CD4-positive, alpha-beta T cell treated with Interleukin-12 subunit alpha and Interleukin-12 subunit beta, for 1 hour (primary cell): Measurements from ENCODE around the gene CLDN9.

Experiments
- DNase-seq: peaks from one replicate; pipeline ENCODE4 v3.0.0-alpha.2; 2020

Gene CLDN9

DNA sequence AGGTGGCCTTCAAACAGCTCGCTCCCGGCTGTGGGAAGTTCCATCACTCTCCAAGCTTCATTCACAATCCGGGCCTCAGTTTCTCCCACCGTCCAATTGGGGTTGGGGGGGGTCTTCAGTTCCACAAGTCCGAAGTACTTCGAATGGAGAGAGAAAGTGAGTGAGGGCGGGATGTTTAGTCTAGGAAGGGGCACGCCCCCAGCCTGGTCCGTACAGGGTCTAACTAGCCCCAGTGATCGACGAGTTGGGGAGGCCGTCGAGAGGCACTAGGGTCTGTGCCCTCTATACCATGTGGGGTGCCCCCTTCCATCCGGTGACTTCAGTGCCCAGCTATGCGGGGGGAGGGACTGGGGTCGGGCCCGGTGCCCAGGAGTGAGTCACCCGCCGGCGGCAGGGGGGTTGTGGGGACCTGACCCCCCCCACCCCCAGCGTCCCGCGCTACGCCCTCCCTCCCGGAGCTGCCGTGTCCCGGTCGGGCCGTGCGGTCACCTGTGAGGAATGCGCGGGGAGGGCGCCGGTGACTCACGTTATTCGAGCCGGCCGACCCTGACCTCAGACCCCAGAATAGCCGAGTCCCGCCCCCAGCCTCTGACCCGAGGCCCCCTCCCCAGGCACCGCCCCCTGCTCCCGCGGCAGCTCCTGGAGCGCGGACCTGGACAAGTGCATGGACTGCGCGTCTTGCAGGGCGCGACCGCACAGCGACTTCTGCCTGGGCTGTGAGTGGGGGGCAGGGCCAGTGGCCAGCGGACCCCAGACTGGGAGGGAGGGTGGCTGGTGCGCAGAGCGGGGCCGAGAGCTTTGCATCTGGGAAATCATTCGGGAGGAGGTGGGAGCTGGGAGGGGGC lies 8.1 kb downstream of the CLDN9 start:
- peak; percentile 74 for DNase-seq

GRCh38 chr16:3021449-3022207 lies 8.9 kb downstream of the CLDN9 start:
- DNase-seq = peak; percentile 66

DNA sequence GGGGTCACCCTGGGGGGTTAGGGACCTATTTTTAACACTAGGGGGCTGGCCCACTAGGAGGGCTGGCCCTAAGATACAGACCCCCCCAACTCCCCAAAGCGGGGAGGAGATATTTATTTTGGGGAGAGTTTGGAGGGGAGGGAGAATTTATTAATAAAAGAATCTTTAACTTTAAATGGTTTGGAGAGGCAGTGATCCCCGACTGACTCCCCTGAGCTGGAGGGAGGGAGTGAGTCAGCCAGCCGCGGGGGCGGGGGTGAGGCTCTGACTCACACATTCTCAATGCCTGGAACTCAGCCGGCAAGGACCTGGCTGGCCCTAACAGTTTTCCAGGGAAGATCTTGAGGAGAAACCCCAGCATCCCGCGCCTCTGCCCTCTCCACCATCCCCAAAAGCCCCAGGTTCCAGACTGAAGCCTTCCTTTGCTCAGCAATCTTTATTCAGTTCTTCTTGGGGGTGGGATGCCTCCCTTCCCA lies 9.5 kb downstream of the CLDN9 start:
- DNase-seq = peak; percentile 71

GRCh38 chr16:3022684-3023414 lies 10.1 kb downstream of the CLDN9 start:
- DNase-seq = no peak

GRCh38 chr16:3023415-3023668 lies 10.6 kb downstream of the CLDN9 start:
- DNase-seq = no peak

- DNase-seq = peak; percentile 96
Observed at GRCh38 chr16:3023669-3024478, 11.2 kb downstream of the CLDN9 start, which contains the start of the genes HCFC1R1 and THOC6. Gene HCFC1R1, minus strand, starts transcription at chr16:3023942. Its CDS starts 1 bp downstream, at chr16:3023941. Gene THOC6, plus strand, starts transcription at chr16:3024035. Its CDS starts 292 bp downstream, at chr16:3024327.

DNA sequence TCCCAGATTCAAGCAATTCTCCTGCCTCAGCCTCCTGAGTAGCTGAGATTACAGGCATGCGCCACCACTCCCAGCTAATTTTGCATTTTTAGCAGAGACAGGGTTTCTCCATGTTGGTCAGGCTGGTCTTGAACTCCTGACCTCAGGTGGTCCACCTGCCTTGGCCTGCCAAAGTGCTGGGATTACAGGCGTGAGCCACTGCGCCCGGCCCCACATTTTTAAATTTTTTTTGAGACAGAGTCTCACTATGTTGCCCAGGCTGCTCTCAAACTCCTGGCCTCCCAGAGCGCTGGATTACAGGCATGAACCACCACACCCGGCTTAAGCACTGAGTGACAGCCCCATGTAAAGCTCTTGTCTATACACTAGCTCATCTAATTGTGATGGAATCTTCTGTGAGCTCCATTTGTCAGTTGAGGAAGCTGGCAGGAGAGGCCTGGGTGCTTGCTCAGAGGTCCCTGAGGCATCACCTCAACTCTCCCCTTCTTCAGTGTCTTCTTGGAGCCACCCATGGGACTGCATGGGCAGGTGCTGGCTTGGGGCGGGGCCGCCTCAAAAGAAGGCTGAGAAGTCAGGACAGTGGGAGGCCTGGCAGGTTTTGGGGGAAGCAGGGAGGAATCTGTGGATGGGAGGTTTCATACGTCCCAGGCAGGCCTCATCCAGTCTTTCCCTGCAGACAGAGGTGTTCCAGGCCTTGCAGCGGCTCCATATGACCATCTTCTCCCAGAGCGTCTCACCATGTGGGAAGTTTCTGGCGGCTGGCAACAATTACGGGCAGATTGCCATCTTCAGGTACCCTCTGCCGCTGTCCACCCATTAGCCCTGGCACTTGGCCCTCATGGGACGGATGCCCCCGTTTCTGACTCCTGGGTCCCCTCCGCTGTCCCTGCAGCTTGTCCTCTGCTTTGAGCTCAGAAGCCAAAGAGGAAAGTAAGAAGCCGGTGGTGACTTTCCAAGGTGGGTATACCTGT lies 12.6 kb downstream of the CLDN9 start:
- no peak for DNase-seq

DNA sequence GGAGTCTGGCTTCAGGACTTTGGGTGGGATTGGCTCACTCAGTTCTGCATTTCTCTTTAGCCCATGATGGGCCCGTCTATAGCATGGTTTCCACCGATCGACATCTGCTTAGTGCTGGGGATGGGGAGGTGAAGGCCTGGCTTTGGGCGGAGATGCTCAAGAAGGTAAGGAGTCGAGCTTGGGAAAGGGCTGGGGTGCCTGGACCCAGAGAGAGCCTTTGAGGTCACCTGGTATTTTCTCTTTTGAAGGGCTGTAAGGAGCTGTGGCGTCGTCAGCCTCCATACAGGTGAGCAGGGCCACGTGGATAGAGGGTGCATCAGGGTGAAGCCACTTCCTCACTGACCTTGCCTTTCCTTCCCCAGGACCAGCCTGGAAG lies 13.3 kb downstream of the CLDN9 start:
- DNase-seq = no peak

DNA sequence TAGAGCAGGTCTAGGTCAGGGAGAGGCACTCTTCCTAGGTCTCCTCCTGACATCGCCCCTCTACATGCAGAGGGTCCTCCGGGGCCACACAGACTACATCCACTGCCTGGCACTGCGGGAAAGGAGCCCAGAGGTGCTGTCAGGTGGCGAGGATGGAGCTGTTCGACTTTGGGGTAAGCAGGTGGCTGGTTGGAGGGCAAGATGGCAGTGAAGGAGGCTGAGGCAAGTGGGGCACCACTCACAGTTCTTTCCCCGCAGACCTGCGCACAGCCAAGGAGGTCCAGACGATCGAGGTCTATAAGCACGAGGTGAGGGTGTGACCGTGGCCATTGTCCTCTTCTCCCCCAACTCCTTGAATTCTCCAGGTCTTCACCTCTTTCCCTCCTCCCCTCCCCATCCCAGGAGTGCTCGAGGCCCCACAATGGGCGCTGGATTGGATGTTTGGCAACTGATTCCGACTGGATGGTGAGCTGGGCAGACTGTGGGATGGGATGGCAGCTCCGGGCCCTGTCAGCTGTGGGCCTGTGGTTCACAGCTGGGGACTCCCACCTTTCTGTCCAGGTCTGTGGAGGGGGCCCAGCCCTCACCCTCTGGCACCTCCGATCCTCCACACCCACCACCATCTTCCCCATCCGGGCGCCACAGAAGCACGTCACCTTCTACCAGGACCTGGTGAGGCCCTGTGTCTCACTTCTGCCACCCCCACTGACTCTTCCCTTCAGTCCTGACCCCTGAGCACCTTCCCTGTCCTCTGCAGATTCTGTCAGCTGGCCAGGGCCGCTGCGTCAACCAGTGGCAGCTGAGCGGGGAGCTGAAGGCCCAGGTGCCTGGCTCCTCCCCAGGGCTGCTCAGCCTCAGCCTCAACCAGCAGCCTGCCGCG lies 14.1 kb downstream of the CLDN9 start:
- no peak for DNase-seq

- no peak for DNase-seq
Observed at GRCh38 chr16:3027489-3027795, 14.7 kb downstream of the CLDN9 start.

DNA sequence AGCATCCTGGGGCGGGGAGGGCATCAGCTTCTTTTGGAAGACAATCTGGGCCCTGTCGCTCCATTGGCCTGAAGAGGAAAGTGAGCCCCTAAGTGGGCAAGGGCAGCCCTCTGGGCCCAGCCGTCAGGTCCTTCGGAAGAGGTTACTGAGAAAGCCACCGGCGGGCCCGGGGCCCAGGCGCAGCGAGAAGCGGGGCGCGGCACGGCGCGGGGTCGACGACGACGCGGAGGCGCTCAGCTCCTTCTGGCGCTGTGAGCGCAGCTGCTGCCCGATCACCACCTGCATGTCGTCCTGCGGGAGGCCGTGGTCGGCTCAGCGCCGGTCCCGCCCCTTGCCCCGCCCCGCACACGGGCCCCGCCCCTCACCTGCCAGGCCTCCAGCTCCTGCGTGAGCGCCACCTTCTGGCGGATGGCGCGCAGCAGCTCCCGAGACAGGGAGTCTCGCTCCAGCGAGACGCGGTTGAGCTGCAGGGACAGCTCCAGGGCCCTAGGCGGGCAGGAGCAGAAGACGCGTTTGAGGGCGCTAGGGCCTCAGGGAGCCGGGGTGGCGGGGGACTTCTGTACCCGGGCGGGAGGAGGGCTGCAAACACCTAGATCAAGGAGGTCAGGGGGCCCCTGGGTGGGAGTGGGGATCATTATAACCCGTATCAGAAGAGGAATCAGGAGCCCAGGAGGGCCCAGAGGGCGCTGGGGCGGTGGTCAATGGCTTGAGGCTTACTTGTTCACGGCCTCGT lies 15.4 kb downstream of the CLDN9 start:
- DNase-seq = peak; percentile 91

GRCh38 chr16:3028716-3029319 lies 16.1 kb downstream of the CLDN9 start:
- no peak for DNase-seq

DNA sequence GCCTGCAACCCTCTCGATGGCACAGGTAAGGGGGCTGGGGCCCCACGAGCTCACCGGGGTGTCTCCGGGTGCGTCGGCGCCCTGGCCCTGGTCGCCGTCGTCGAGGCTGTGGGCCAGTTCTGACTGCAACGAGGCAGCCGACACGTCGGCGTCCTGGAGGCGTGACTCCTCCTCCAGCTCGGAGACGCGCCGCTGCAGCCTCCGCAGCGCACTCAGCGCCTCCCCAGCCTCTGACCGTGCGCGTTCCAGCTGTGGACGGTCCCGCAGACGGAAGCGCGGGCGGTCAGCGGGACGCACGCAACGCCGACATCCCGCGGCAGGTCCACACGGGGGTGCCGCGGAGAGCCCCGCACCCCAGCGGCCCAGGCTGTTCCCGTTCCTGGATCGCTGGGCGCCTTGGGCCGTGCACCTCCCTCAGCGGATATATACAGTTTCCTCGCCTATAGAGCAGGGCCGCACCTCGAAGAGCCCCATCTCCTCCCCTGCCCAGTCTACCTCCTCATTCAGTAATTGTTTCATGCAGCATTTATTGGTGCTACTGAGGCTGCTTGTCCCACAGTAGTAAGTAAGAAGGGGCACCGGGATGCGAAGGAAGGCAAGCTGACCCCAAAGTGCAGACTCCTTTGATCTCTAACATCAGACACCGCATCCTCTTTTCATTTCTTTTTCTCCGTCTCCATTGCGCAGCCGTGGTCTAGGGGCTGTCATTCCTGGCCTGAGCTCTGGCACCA lies 16.9 kb downstream of the CLDN9 start:
- DNase-seq = peak; percentile 47

DNA sequence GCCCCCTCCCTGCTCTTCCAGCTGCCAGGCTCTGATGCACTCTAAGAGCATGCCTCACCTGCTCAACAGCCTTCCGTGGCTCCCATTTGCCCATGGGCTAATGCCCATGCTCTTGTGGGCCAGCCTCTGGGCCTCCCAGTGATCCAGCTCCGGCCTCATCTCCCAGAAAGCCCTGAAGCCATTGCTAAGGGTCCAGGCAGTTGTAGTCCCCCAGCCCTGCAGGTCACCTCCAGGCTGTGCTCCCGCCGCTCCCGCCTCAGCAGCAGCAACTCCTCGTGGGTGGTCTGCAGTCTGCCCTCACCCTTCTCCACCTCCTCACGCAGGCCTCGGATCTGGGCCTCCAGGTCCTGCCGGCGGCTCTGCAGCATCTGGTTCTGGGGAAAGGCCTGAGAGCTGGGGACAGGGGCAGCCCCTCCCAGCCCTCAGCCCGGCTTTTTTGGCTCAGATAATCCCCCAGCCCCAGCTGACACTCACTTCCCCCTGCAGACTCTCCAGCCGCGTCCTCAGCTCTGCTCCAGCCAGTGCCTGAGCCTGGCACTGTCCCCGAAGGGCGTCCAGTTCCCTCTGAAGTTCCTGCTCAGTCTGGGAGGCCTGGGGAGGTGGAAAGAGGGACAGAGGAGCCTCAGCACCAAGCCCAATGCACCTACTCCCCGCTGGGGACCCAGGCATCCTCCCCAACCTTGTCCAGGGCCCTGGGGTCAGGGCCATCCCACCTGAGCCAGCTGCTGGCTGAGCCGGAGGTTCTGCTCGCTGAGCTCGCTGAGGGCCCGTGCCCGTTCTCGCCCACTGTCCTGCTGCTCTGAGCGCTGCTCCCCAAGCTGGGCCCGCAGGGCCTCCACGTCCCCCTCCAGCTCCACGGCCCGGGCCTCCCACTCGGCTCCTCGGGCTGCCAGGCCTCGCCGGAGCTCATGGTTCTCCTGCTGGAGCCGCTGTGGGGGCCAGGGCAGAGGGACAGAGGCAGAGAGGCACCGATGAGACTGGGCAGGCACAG lies 17.8 kb downstream of the CLDN9 start:
- no peak for DNase-seq

DNA sequence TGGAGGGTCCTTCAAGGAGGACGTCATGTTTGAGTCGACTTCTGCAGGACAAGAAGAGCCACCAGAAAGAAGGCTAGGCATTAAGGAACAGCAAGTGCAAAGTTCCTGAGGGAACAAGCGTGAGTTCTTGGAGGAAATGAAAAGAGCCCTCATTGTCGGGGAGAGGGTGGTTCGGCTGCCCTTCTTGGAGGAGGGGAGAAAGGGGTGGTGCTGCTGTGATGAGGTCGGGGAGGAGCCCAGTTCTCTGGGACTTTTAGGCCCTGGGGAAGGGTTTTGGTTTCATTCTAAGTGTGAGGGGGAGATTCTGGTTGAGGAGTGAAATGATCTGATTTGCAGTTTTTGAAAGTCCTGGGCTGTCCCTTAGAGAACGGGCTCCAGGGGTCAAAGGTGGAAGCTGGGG lies 19.9 kb downstream of the CLDN9 start:
- no peak for DNase-seq

- DNase-seq = no peak
Observed at GRCh38 chr16:3035289-3035971, 22.7 kb downstream of the CLDN9 start.
